Left kidney (tissue), 2 donors: Measurements from ENCODE around the gene ZER1. TPM values are rescaled to one million over a fixed set of nuclear protein-coding genes. Genes with fewer than 3 reads are reported as not detected.
"Not testable (repeated sequence)": the region's sequence is repeated elsewhere in the genome, so short reads cannot be mapped to it uniquely, and the experiment has no call there.

Source experiments
- DNase-seq: peaks from one replicate; pipeline ENCODE4 v3.0.0-alpha.2; 2013
- polyA plus RNA-seq: library from polyadenylated mRNA; unstranded; fragments of 120-200 nt; gene quantifications from one replicate; pipeline ENCODE4 v1.2.1, GENCODE V29; 2013; ENCODE audit not compliant: insufficient read length

The ZER1 gene
- polyA plus RNA-seq, 1 donor, result 31.3 TPM

DNA sequence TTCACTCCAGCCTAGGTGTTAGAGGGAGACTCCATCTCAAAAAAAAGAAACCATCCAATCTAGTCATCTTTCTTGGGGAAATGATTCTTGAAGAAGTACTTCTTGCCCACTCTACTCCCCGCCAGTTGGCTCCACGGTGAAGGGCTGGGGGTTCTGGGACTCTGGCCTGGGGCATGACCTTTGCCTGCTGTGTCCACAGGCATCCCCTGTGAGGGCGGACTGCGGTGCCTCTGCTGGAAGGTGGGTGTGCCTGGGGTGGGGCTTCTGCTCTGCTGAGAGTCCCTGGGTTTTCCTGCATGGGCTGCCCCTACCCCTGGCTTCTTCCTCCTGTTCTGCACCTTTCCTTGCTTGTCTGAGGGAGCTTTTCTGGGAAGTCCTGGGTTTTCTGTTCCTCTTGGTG is 18.8 kb upstream of the ZER1 start:
- DNase-seq, result no peak

DNA sequence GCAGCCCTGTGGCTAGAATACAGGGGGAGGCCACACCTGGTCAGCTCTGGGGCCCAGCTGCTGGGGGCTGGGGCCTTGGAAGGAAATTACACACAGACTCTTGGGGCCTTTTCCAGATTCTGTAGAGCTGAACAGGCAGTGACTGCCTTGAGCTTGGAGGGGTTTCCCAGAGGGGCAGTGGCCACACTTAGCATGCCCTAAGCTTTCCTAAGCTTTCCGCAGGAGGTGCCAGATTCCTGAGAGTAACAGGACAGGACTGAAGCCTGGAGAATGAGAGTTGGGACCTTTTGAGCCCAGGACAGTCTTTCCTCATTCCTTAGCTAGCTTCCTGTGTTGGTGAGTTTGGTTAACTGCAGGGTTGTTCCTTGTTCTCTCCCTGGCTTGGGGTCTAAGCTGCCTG is 16.7 kb upstream of the ZER1 start:
- DNase-seq, result no peak

DNA sequence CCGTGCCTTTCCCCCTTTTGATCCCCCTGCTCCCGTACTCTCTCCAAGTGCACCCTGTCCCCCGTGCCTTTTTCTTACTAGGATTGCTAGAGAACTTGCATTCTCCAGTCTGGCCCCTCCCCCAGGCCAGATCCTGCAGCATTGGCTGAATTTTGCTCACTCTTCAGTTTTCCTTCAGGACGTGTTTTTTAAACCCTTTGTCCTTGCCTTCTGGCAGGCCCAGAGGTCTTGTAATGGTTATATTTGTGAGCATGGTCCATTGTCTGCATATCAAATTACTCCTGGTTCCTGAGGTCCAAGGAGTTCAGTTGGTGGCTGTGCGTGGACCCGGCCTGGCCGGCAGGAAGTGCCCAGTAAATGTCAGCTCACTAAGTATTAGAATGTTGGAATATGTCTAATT is 15.9 kb upstream of the ZER1 start:
- DNase-seq, result no peak

DNA sequence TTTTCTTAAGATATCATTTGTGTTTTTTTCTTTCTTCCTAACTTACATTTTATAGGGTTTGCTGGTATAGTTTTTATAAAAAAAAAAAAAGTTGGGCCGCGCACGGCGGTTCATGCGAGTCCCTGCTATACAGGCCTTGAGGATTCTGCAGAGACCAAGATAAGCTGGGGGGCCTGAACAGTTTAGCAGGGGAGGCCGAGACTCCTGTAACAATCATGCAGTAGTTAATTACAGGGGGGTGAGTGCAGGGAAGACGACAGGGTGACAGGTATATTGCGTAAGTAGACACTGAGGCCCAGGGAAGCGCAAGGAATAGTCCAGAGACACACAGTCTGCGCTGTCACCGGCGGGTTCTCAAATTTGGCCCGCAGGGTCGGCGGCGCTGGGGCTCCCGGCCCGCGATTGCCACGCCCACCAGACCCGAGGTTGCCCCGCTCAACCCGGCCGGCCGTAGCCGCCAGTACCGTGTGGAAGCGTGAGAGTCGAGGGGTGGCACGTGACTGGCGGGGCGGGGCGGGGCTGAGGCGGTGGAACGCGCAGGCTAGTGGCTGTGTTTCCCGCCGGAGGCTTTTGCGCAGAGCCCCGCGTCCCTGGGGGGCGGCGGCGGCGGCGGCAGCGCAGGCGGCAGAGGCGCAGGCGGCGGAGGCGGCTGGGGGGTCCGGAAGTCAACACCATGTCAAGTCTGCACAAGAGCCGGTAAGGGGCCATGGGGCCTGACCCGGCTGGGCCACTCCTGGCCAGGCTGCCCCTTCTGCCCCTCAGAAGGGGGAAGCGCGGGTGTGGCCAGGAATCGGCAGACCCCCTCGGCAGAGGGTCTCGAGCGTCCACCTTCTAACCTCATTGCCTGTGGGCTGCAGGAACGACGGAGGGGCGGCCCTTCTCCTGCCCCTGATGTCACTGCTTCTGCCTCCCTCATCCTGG is 15.2 kb upstream of the ZER1 start, which contains the start of gene TBC1D13:
TSS of gene TBC1D13 (plus strand) at position 573 of the 921 bp plus-strand sequence. CDS start at position 674, 101 bp downstream.
- peak; percentile 74 for DNase-seq

DNA sequence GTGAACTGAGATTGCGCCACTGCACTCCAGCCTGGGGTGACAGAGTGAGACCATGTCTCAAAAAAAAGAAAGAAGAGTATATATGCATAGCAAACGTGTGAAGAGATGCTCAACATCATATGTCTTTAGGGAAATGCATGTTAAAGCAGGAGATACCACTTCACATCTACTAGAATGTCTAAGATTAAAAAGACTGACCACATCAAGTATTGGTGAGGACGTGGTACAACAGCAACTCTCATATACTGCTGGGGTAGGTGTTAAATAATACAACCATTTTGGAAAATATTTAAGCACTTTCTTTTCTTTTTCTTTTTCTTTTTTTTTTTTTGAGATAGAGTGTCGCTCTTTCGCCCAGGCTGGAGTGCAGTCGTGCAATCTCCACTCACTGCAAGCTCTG is 13.7 kb upstream of the ZER1 start:
- DNase-seq, result no peak

DNA sequence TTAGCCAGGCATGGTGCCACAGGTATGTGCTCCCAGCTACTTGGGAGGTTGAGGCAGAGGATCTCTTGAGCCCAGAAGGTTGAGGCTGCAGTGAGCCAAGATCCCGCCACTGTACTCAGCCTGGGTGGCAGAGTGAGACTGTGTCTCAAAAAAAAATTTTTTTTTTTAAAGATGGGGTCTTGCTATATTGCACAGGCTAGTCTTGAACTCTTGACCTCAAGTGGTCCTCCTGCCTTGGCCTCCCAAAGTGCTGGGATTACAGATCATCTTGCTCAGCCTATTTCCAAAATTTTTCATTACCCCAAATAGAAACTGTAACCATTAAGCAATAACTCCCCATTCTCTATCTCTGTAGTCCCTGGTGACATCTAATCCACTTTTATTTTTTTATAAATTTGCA is 10.9 kb upstream of the ZER1 start:
- DNase-seq, result no peak

DNA sequence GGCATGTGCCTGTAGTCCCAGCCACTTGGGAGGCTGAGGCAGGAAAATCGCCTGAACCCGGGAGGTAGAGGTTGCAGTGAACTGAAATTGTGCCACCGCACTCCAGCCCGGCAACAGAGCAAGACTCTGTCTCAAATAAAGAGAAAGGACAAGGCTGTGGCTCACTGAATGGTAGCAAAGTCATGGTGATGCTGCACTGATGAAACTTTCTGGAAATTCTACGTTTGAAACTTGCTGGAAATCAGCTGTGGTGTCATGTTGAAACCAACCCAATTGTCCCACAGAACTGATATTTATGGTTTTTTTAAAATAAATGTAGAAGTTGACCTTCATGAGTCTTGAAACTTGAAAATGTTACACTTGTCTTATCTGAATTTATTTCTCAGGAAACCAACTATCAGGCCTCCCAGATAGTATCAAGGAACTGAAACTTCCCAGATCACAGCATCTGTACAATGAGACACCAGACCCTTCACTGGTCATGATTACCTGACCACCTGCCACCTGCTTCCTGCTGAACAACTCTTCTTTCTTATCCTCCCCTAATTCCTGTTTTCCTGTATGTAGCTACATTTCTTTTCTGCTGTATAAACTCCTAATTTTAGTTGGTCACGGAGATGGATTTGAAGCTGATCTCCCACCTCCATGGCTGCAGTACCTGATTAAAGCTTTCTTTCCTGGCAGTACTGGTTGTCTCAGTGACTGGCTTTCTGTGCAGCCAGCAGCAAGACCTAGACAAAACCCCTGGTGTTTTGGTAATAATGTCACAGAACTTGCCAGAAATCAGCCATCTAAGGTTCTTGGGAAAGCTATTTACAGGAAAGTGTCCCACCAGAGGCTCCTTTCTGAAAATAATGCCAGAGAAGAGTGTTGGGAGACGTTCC is 9.7 kb upstream of the ZER1 start:
- no peak for DNase-seq

DNA sequence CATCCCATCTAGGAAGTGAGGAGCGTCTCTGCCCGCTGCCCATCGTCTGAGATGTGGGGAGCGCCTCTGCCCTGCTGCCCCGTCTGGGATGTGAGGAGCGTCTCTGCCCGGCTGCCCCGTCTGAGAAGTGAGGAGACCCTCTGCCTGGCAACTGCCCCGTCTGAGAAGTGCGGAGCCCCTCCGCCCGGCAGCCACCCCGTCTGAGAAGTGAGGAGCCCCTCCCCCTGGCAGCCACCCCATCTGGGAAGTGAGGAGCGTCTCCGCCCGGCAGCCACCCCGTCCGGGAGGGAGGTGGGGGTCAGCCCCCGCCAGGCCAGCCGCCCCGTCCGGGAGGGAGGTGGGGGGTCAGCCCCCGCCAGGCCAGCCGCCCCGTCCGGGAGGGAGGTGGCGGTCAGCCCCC is 8.4 kb upstream of the ZER1 start:
- not testable (repeated sequence) for DNase-seq

DNA sequence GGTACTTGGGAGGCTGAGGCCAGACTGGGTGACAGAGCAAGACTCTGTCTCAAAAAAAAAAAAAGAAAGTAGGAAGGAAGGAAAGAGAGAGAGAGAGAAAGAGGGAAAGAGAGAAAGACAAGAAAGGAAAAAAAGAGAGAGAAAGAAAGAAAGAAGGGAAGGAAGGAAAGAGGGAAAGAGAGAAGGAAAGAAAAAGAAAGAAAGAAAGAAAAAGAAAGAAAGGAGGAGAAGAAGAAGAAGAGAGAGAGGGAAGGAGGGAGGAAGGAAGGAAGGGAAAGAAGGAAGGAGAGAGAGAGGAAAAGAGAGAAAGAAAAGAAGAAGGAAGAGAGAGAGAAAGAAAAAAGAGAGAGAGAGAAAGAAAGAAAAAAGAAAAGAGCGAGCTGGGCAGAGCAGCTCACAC is 3.1 kb upstream of the ZER1 start:
- no peak for DNase-seq

DNA sequence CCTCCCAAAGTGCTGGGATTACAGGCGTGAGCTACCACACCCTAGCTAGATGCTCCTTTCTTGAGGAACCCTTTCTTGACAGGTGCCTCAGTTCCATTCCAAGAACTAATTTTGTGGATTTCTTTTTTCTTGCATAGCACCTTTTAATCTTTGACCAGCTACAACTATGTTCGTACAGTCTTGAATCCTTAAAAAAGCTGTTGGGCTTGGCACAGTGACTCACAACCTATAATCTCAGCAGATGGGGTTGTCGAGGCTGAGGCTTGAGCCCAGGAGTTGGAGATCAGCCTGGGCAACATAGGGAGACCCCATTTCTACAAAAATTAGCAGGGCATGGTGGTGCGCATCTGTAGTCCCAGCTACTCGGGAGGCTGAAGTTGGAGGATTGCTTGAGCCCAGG is 1.3 kb upstream of the ZER1 start:
- no peak for DNase-seq

DNA sequence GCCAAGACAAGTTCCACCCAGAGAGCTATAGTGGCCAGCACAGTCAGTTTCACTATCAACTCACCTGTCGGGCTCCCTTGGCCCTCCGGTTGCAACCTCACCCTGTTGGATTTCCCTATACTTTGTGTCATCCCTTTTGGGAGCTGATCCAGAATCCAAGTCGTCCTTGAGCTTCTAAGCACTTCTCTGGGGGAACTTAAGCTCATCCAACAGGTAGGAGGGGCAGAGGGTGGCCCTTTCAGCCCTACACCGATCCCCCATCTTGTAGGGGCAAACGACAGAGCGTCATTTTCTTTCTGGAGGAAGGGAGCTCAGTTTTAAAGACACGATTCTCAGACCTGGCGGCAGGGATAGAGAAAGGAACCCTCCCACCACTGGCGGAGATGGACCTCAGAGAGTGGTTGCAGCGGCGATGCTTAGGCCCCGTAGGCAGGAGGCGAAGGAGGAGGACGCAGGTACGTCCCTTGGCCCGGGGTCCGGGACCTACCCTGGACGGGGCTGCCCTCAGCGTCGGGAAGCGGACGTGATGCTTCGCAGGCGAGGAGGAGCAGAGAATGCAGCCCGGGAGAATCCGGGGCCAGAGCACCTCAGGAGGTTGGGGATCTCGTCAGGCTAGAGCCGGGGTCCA is 519 bp downstream of the ZER1 start:
- DNase-seq, result no peak

DNA sequence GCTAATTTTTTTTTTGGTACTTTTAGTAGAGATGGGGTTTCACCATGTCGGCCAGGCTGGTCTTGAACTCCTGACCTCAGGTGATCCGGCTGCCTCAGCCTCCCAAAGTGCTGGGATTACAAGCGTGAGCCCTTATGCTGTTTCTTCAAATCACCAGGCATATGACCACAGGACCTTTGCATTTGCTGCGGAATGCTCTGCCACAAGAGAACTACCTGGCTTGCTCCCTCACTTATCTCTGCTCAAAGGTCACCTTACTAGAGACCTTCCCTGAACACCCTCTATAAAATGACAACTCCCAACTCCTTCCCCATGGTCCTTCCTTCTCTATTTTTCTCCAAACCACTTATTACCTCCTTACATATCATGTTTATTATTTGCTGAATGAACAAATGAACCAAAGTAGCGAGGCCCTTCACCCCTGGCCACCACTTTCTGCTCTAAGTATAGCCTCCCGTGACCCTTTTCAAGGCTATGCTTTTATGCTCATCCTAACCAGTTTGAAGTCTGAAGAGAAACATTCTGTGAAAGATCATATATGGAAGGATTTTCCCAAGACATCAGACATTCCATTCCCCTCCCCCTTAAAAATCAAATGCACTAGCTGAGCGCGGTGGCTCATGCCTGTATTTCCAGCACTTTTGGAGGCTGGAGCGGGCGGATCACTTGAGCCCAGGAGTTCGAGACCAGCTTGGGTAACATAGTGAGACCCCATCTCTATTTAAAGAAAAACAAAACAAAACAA is 1.3 kb downstream of the ZER1 start:
- no peak for DNase-seq

DNA sequence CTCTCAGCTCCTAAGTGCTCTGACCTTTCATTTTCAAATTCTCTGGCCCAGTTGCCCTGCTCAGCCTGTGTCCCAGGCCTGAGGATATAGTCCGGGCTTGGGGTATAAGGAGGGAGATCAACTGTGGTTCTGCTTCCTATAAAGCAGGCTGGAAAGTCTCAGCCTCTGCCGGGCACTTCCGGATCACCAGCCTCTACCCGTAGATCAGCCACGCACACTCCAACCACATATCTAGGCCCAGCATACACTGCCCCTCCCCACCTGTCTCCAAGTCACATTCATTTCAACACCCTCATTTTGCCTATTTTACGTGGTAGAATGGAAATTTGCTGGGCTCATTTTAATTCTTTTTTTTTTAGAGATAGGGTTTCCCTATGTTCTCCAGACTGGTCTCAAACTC is 3.1 kb downstream of the ZER1 start:
- DNase-seq, result no peak

DNA sequence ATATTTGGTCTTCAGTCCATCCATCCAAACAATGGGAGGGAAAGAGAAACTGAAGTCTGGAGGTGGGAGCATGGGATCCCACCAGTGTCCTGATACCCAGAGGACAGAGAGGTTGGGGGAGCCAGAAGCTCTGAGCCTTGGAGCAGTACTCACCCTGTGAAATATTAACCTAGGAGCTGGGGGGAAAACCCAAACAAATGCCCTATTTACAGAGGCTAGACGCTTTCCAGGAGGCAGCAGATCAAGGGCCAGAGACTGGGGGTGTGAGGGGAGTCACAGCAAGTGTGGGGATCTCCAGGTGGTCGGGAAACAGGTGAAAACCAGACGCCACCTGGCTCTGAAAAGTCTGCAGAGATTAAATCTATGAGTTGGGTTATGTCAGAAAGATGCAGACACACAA is 6.2 kb downstream of the ZER1 start:
- DNase-seq, result no peak

DNA sequence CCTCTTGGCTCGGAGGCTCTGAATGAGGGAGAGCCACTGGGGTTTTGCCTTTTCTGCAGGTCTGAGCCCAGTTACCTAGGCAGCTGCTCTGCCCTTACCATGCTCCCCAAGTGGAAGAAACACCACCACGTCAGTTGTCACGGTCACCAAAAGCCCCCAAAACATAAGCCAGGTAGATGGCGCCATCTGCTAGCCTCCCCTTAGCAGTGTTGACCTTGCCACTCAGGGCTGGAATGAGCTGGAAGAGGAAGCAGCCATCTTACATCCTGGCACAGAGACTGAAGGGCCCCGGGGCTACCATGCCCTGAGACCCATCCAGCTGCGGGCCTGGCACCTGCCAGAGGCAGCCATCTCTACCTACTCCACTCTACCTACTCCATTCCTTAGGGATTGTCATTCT is 7.4 kb downstream of the ZER1 start:
- no peak for DNase-seq

DNA sequence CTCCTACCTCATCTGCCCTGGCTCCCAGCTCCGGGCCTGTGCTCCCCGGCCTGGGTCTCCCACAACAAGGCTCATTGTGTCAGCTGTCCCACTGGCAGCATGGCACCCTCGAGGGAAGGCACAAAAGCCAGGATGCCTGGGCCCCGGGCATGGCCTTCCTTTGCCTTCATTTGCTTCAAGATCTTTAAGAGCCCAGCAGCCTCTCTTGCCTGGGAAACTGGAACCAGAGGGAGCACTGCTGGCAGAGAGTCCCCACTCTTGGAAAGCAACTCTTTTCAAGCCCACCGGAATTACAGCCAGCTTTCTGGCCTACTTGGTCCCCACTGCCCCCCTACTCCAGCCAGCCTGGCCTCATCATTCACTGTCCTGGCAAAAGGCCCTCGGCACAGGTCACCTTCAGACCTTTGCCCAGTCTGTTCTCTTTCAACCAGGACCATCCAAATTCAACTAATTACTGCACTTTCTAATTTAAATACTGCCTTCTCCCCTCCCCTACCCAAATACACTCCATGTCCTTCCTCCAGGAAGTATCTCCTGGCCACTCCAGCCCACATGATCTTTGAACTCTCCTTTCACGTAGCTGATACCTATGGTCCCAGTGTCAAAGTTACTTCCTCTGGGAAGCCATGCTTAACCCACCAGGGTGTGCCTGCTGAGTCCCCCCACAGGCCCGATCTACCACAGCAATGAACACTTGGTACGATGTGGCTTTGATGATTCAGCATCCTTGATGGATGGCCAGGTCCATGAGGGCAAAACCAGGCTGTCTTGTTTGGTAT is 8.9 kb downstream of the ZER1 start:
- DNase-seq, result no peak

DNA sequence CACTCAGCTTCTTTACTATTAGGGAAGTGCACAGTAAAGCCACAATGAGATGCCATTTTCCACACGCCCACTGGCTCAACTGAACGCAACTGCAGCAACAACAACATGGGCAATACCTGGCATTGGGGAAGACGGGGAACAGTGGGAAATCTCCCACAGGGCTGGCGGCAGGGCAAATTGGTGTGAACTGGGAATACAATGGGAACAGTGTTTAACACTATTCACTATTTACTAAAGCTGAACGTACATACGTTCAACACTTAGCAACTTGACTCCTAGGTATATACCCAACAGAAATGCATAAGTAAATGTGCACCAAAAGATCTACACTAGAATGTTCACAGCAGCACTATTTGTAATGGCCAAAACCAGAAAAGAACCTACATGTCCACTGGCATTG is 14.1 kb downstream of the ZER1 start:
- no peak for DNase-seq

DNA sequence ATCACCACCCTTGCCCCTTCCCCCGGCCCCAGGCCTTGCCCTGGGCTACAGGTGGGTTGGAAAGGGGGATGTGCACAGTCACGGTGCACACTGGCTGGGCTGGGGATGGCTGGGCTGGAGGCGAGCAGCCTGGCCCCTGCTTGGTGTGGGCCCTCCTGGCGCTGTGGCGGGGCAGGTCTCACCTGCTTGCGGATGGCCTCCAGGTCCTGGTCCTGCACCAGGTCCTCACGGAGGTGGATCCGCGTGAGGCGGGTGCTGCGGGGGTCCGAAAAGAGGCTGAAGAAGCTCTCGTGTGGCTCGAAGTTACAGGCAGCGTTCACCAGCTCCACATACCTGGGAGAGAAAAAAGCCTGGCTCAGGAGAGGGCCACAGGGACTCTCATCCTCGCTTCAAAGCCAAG is 18.1 kb downstream of the ZER1 start:
- DNase-seq, result no peak

DNA sequence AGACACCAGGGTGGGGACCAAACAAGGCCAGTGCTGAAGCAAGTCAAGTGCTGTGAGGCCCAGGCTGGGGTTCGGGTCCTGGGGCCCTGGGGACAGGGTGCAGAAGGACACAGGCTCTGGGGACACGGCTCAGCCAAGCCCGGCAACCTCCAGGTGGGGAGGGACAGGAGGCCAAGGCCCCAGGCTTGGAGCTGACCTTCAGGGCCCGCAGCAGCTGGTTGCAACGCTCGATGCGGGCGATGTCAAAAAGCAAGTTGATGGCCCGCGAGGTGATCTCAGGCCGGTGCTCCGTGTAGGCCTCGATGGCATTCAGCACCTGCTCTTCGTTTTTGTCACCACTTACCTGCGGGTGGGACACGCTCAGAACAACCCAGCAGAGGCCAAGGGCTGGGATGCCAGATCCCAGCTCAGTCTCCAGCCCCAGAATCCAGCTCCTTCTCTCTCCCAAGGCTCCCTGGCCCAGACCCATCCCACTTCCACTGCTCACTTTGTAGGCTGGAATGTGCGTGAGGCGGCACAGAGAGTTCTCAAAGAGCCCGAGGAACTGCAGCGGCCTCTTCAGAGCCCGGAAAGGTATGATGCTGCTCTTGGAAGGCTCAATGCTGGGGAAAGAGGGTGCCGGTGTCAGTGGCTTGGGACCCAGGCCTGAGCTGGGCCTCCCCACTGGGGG is 20.7 kb downstream of the ZER1 start:
- DNase-seq, result no peak

DNA sequence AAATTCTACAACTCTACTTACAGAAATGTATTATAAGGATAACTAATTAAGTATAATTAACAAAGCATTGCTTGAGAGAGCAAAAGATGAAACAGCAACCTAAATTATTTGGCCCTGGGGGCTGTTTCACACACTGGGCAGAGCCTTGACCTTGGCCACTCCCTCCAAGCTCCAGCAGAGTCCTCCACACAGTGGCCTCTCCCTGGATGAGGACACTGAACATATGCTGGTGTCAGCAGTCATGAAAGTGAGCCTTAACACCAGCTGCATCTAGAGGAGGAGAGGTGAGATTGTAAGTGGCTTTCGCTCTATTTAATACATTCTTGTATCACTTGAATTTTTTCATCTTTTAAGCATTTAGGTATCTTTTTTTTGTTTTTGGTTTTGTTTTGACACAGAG is 24.5 kb downstream of the ZER1 start:
- no peak for DNase-seq

DNA sequence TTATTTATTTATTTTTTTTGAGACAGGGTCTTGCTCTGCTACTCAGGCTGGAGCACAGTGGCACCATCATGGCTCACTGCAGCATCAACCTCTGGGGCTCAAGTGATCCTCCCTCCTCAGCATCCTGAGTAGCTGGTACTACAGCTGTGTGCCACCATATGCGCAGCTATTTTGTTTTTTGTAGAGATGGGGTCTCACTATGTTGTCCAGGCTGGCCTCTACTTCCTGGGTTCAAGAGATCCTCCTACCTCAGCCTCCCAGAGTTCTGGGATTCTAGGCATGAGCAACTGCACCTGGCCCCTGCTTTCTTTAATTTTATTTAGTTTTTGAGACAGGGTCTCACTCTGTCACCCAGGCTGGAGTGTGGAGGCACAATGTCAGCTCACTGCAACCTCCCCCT is 28.3 kb downstream of the ZER1 start:
- DNase-seq, result no peak
